Right atrium auricular region (tissue), 2 donors: Measurements from ENCODE around the gene NUAK2. TPM values are rescaled to one million over a fixed set of nuclear protein-coding genes. Genes with fewer than 3 reads are reported as not detected.
"Not testable (repeated sequence)": the region's sequence is repeated elsewhere in the genome, so short reads cannot be mapped to it uniquely, and the experiment has no call there.

Experiments used
- DNase-seq: peaks from one replicate; pipeline ENCODE4 v3.0.0-alpha.2; 2019; ENCODE audit warnings: low spot score
- H3K27ac ChIP-seq, 2 donors: fragments of 200-600 bp; sonication (generic); 1 replicate in 1 of 2; 2 replicates in 1 of 2; pipeline ENCODE4 v1.5.1; 2016 to 2019
- H3K27me3 ChIP-seq, 2 donors: fragments of 200-600 bp; sonication (generic); one replicate each; pipeline versions ENCODE4 v1.5.1 to v1.6.0; 2017 to 2019
- H3K36me3 ChIP-seq: fragments of 200-600 bp; sonication (generic); one replicate; pipeline ENCODE4 v1.5.1; 2016
- H3K4me1 ChIP-seq, 2 donors: fragments of 200-600 bp; sonication (generic); one replicate each; pipeline versions ENCODE4 v1.5.1 to v1.6.0; 2017 to 2019
- H3K4me3 ChIP-seq, 2 donors: fragments of 200-600 bp; sonication (generic); 1 replicate in 1 of 2; 2 replicates in 1 of 2; pipeline ENCODE4 v1.5.1; 2017 to 2019; ENCODE audit warnings: mild to moderate bottlenecking in 1 of 2, moderate library complexity in 1 of 2
- H3K9me3 ChIP-seq, 2 donors: fragments of 200-600 bp; sonication (generic); one replicate each; pipeline ENCODE4 v1.5.1; 2019
- CTCF ChIP-seq, 2 donors: fragments of 200-600 bp; sonication (generic); IDR thresholded peaks; one replicate each; pipeline ENCODE4 v1.5.1; 2019; ENCODE audit warnings: antibody characterized with exemption in 2 of 2
- total RNA-seq, 2 donors: library from RNA; depleted of rRNA; stranded (reverse); fragments of >200 nt; gene quantifications; one replicate each; pipeline ENCODE4 v1.1.0, GENCODE V29; 2016

NUAK2 gene
- total RNA-seq, result 1 to 10 TPM in 1 of 2 donors, under 1 TPM in 1; 0.67 to 1.7 TPM

GRCh38 chr1:205321162-205321958, at the start of gene NUAK2:
NUAK2 (minus strand) TSS chr1:205321745; CDS start chr1:205321628, 117 bp downstream.
- Histone ChIP-seq H3K9me3 (no peaks in the 10 kb centered on the region), H3K36me3 (no peaks in the 10 kb centered on the region), H3K27me3 (no peaks in the 10 kb centered on the region), H3K4me1 (peaks cover 0 to 46% of the 10 kb centered on the region in 2 donors), H3K4me3 (peak within 1 kb of the TSS; percentile 65 to 69), H3K27ac (peak within 1 kb of the TSS; percentile 69 to 87)
- DNase-seq, result peak; percentile 89
- peak; percentile 24 to 53 for TF ChIP-seq CTCF (IDR thresholded peaks at IDR 0.05)

GRCh38 chr1:205370780-205371179, 49.2 kb upstream of the NUAK2 start:
- no peak overlapping the region for H3K4me3 ChIP-seq
- TF ChIP-seq CTCF (IDR thresholded peaks at IDR 0.05), result no peak
- no peaks in the 10 kb centered on the region for H3K9me3 ChIP-seq
- no peak overlapping the region for H3K27ac ChIP-seq
- no peaks in the 10 kb centered on the region for H3K27me3 ChIP-seq
- H3K36me3 ChIP-seq, result no peaks in the 10 kb centered on the region
- H3K4me1 ChIP-seq, result no peaks in the 10 kb centered on the region
- no peak for DNase-seq

GRCh38 chr1:205369701-205370123, 48.2 kb upstream of the NUAK2 start:
- H3K27me3 ChIP-seq, result no peaks in the 10 kb centered on the region
- no peaks in the 10 kb centered on the region for H3K36me3 ChIP-seq
- no peak for DNase-seq
- no peak for TF ChIP-seq CTCF (IDR thresholded peaks at IDR 0.05)
- H3K27ac ChIP-seq, result no peak overlapping the region
- no peaks in the 10 kb centered on the region for H3K4me1 ChIP-seq
- H3K4me3 ChIP-seq, result no peak overlapping the region
- H3K9me3 ChIP-seq, result no peaks in the 10 kb centered on the region

- no peaks in the 10 kb centered on the region for H3K9me3 ChIP-seq
- no peaks in the 10 kb centered on the region for H3K36me3 ChIP-seq
- no peaks in the 10 kb centered on the region for H3K4me1 ChIP-seq
- H3K27me3 ChIP-seq, result no peaks in the 10 kb centered on the region
- no peak overlapping the region for H3K4me3 ChIP-seq
- TF ChIP-seq CTCF (IDR thresholded peaks at IDR 0.05), result no peak
- DNase-seq, result no peak
- no peak overlapping the region for H3K27ac ChIP-seq
These were observed 46.9 kb upstream of the NUAK2 start for GRCh38 chr1:205368478-205368877.

- H3K27me3 ChIP-seq, result no peaks in the 10 kb centered on the region
- no peaks in the 10 kb centered on the region for H3K4me1 ChIP-seq
- H3K4me3 ChIP-seq, result no peak overlapping the region
- no peaks in the 10 kb centered on the region for H3K9me3 ChIP-seq
- H3K27ac ChIP-seq, result no peak overlapping the region
- DNase-seq, result no peak
- TF ChIP-seq CTCF (IDR thresholded peaks at IDR 0.05), result no peak
- no peaks in the 10 kb centered on the region for H3K36me3 ChIP-seq
These were observed 44.5 kb upstream of the NUAK2 start for GRCh38 chr1:205365945-205366463.

GRCh38 chr1:205365086-205365485, 43.5 kb upstream of the NUAK2 start:
- not testable (repeated sequence) for H3K36me3 ChIP-seq, H3K4me1 ChIP-seq, H3K9me3 ChIP-seq, H3K27me3 ChIP-seq, DNase-seq, H3K27ac ChIP-seq, H3K4me3 ChIP-seq
